SK-N-SH (cell line): ENCODE data around the gene MCM9. TPM values are rescaled to one million over a fixed set of nuclear protein-coding genes. Genes with fewer than 3 reads are reported as not detected.

Source experiments
- CTCF ChIA-PET: fragments of 300-600, 350-600 bp; formaldehyde crosslinking; extraction: SDS; loops from one replicate; lab custom pipeline; 2021; lab: Yijun Ruan, JAX
- POLR2A ChIA-PET: fragments of 350-600 bp; sonication (Branson Sonifier 250); formaldehyde crosslinking; extraction: SDS; loops from one replicate; lab custom pipeline; 2020; ENCODE audit warnings: antibody characterized with exemption, inconsistent platforms; lab: Yijun Ruan, JAX
- DNase-seq: peaks from one replicate; pipeline ENCODE4 v3.0.0; 2012
- H2AFZ ChIP-seq: fragments of 200-600 bp; sonication (generic); 2 replicates; pipeline ENCODE4 v1.8.1; 2016; ENCODE audit warnings: antibody characterized with exemption, mild to moderate bottlenecking, low read depth
- H3F3A ChIP-seq: fragments of 200-600 bp; sonication (generic); replicated peaks from 2 replicates; pipeline ENCODE3; 2016; ENCODE audit warnings: antibody characterized with exemption, mild to moderate bottlenecking; ENCODE audit not compliant: insufficient read depth
- H3K27ac ChIP-seq, 2 experiments: fragments of 200-500 bp in 1 of 2; fragments of 200-600 bp in 1 of 2; sonication (Bioruptor generic) in 1 of 2; sonication (generic), shearing (Covaris generic) in 1 of 2; 2 replicates each; pipeline versions ENCODE4 v1.5.1 to v1.6.1; 2014 to 2016; ENCODE audit warnings: low read depth in 2 of 2, inconsistent platforms in 1 of 2, low read length in 1 of 2, mild to moderate bottlenecking in 1 of 2, mixed read lengths in 1 of 2
- H3K27me3 ChIP-seq: fragments of 200-600 bp; sonication (generic), shearing (Covaris generic); 2 replicates; pipeline ENCODE4 v1.6.1; 2016; ENCODE audit warnings: mixed run types; ENCODE audit not compliant: insufficient read depth
- H3K36me3 ChIP-seq, 2 experiments: fragments of 200-500 bp in 1 of 2; fragments of 200-600 bp in 1 of 2; sonication (Bioruptor generic) in 1 of 2; sonication (generic) in 1 of 2; replicated peaks in 1 of 2; 2 replicates each; pipeline versions ENCODE3 to v1.5.1; 2014 to 2016; ENCODE audit warnings: low read length in 1 of 2, mild to moderate bottlenecking in 1 of 2; ENCODE audit not compliant: insufficient read depth in 2 of 2, control insufficient read depth in 1 of 2
- H3K4me1 ChIP-seq, 2 experiments: fragments of 200-500 bp in 1 of 2; fragments of 200-600 bp in 1 of 2; sonication (Bioruptor generic) in 1 of 2; sonication (generic), shearing (Covaris generic) in 1 of 2; 2 replicates each; pipeline versions ENCODE4 v1.5.1 to v1.6.1; 2014 to 2016; ENCODE audit warnings: low read depth in 1 of 2, low read length in 1 of 2, mixed run types in 1 of 2; ENCODE audit not compliant: insufficient read depth in 2 of 2, control insufficient read depth in 1 of 2
- H3K4me2 ChIP-seq: fragments of 200-600 bp; sonication (generic), shearing (Covaris generic); 2 replicates; pipeline ENCODE4 v1.6.1; 2017; ENCODE audit warnings: mixed run types
- H3K4me3 ChIP-seq, 2 experiments: fragments of 200-500 bp in 1 of 2; fragments of 200-600 bp in 1 of 2; sonication (Bioruptor generic) in 1 of 2; sonication (generic), shearing (Covaris generic) in 1 of 2; 2 replicates each; pipeline versions ENCODE4 v1.5.1 to v1.8.1; 2014 to 2016; ENCODE audit warnings: low read depth in 2 of 2, inconsistent platforms in 1 of 2, low read length in 1 of 2, mild to moderate bottlenecking in 1 of 2, mixed read lengths in 1 of 2, moderate library complexity in 1 of 2
- H3K79me2 ChIP-seq: fragments of 200-600 bp; sonication (generic); 2 replicates; pipeline ENCODE4 v1.8.1; 2017; ENCODE audit warnings: mild to moderate bottlenecking; ENCODE audit not compliant: insufficient read depth
- H3K9ac ChIP-seq: fragments of 200-600 bp; sonication (generic); 2 replicates; pipeline ENCODE4 v1.6.1; 2017; ENCODE audit warnings: mixed run types
- H3K9me2 ChIP-seq: fragments of 200-600 bp; sonication (generic); 2 replicates; pipeline ENCODE4 v1.6.1; 2017; ENCODE audit warnings: mixed run types
- H3K9me3 ChIP-seq: fragments of 200-600 bp; sonication (generic); 2 replicates; pipeline ENCODE4 v1.6.1; 2017; ENCODE audit warnings: mixed run types, mild to moderate bottlenecking, moderate library complexity
- H4K20me1 ChIP-seq: fragments of 200-600 bp; sonication (generic); 2 replicates; pipeline ENCODE4 v1.6.1; 2017; ENCODE audit warnings: mild to moderate bottlenecking, mixed run types; ENCODE audit not compliant: insufficient read depth
- ELF1 ChIP-seq: IDR thresholded peaks from 2 replicates; pipeline ENCODE4 v1.4.0; 2012
- FOXM1 ChIP-seq: IDR thresholded peaks from 2 replicates; pipeline ENCODE4 v1.4.0; 2012; ENCODE audit warnings: low read depth, mild to moderate bottlenecking
- GABPA ChIP-seq: IDR thresholded peaks from 2 replicates; pipeline ENCODE4 v1.4.0; 2012; ENCODE audit warnings: low read depth, mild to moderate bottlenecking
- MXI1 ChIP-seq: IDR thresholded peaks from 2 replicates; pipeline ENCODE4 v1.6.1; 2012; ENCODE audit warnings: mild to moderate bottlenecking, low read depth, low read length, improper control_type of control experiment
- NFIC ChIP-seq: IDR thresholded peaks from 2 replicates; pipeline ENCODE4 v1.4.0; 2012; ENCODE audit warnings: borderline replicate concordance
- NRF1 ChIP-seq: IDR thresholded peaks from 2 replicates; pipeline ENCODE4 v1.6.1; 2012; ENCODE audit warnings: low read depth, mild to moderate bottlenecking, low read length
- RXRA ChIP-seq: IDR thresholded peaks from 2 replicates; pipeline ENCODE4 v1.4.0; 2012; ENCODE audit warnings: low read depth, mild to moderate bottlenecking, borderline replicate concordance
- SIN3A ChIP-seq: IDR thresholded peaks from 2 replicates; pipeline ENCODE4 v1.6.1; 2012; ENCODE audit warnings: low read depth, mild to moderate bottlenecking, low read length, moderate library complexity, borderline replicate concordance
- TCF12 ChIP-seq: IDR thresholded peaks from 2 replicates; pipeline ENCODE4 v1.4.0; 2012
- TEAD4 ChIP-seq: IDR thresholded peaks from 2 replicates; pipeline ENCODE4 v1.4.0; 2012; ENCODE audit warnings: mild to moderate bottlenecking, borderline replicate concordance; ENCODE audit not compliant: insufficient read depth
- WGBS: methylation state at CpG from one replicate; pipeline ENCODE4 v1.1.6; 2017; ENCODE audit warnings: low lambda C conversion rate; 5-methylcytosine and 5-hydroxymethylcytosine counted together
- polyA plus RNA-seq, 3 experiments: library from polyadenylated mRNA; depleted of rRNA; stranded (reverse); fragments of >200 nt; gene quantifications; 2 replicates each; pipeline ENCODE4 v1.2.3, GENCODE V29; 2012
- TF ChIP-seq, protein P1 (sequence below): fragments of 200-600 bp; sonication (generic); IDR thresholded peaks from 2 replicates; pipeline ENCODE4 v1.6.1; 2017; ENCODE audit warnings: antibody characterized with exemption, mild to moderate bottlenecking, moderate library complexity
- TF ChIP-seq, protein P2 (sequence below): IDR thresholded peaks from 2 replicates; pipeline ENCODE4 v1.4.0; 2012; ENCODE audit warnings: low read depth
- TF ChIP-seq, protein P3 (sequence below): fragments of 150-350 bp; IDR thresholded peaks from 2 replicates; pipeline ENCODE4 v1.6.1; 2016; ENCODE audit warnings: mild to moderate bottlenecking, low read depth, low read length

MCM9 gene
- polyA plus RNA-seq, 1 of the 3 experiments (the other 2 are of a cell fraction): 1.7 TPM

DNA sequence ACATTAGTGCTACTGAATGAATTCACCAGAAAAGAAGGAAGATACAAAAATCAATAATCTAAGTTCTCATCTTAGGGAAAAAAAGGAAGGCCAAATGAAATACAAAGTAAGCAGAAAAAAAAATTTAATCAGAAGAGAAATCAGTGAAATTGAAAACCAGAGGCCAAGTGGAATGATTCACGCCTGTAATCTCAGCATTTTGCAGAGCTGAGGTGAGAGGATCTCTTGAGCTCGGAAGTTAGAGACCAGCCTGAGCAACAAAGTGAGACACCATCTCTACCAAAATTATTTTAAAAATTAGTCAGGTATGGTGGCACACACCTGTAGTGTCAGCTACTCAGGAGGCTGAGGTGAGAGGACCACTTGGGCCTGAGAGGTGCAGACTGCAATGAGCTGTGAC, 62.2 kb downstream of the MCM9 start:
- Histone ChIP-seq H3K9me3 (no peaks in the 10 kb centered on the region), H3K27me3 (no peaks in the 10 kb centered on the region), H3K4me3 (no peak overlapping the region), H3K4me2 (no peak overlapping the region), H4K20me1 (no peaks in the 10 kb centered on the region), H3F3A (no peaks in the 10 kb centered on the region), H3K9ac (no peak overlapping the region), H3K9me2 (no peaks in the 10 kb centered on the region; the same call in 1 of the 2 replicates), H2AFZ (no peak overlapping the region), H3K27ac (no peak overlapping the region), H3K4me1 (peaks cover 0 to 4% of the 10 kb centered on the region in 2 experiments; a peak in 1 of 4 replicates), H3K79me2 (peaks cover 27% of the 10 kb centered on the region; the same call in 1 of the 2 replicates), H3K36me3 (no peaks in the 10 kb centered on the region)
- TF ChIP-seq, protein P1, sequence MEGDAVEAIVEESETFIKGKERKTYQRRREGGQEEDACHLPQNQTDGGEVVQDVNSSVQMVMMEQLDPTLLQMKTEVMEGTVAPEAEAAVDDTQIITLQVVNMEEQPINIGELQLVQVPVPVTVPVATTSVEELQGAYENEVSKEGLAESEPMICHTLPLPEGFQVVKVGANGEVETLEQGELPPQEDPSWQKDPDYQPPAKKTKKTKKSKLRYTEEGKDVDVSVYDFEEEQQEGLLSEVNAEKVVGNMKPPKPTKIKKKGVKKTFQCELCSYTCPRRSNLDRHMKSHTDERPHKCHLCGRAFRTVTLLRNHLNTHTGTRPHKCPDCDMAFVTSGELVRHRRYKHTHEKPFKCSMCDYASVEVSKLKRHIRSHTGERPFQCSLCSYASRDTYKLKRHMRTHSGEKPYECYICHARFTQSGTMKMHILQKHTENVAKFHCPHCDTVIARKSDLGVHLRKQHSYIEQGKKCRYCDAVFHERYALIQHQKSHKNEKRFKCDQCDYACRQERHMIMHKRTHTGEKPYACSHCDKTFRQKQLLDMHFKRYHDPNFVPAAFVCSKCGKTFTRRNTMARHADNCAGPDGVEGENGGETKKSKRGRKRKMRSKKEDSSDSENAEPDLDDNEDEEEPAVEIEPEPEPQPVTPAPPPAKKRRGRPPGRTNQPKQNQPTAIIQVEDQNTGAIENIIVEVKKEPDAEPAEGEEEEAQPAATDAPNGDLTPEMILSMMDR: no peak
- TF ChIP-seq NFIC (no peak), RXRA (no peak), ELF1 (no peak), TEAD4 (no peak), NRF1 (no peak), GABPA (no peak)
- TF ChIP-seq, protein P2, sequence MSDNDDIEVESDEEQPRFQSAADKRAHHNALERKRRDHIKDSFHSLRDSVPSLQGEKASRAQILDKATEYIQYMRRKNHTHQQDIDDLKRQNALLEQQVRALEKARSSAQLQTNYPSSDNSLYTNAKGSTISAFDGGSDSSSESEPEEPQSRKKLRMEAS: no peak
- ChIA-PET POLR2A (no interaction called here), CTCF (no interaction called here)
- DNase-seq: no peak
- whole genome bisulfite sequencing: 93% methylated on average over 2 of the region's 2 CpGs

DNA sequence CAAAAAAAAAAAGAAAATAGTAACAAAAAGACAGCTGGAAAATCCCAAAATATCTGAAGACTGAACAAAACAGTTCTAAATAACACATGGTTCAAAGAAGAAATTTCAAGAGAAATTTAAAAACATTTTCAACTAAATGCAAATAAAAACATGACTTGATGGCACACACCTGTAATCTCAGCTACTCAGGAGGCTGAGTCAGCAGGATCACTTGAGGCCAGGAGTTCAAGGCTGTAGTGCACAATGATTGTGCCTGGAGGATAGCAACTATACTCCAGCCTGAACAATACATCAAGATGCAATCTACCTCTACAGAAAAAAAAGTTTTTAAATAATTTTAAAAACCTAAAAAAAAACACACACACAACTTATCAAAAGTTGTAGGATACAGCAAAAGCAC, 62.6 kb downstream of the MCM9 start:
- H4K20me1 ChIP-seq: no peaks in the 10 kb centered on the region
- no peaks in the 10 kb centered on the region for H3K27me3 ChIP-seq
- no peak overlapping the region for H3K9ac ChIP-seq
- H3K4me2 ChIP-seq: no peak overlapping the region
- H3F3A ChIP-seq: no peaks in the 10 kb centered on the region
- H2AFZ ChIP-seq: no peak overlapping the region
- ChIA-PET CTCF (no interaction called here), POLR2A (no interaction called here)
- H3K36me3 ChIP-seq: no peaks in the 10 kb centered on the region
- no peak overlapping the region for H3K27ac ChIP-seq
- peaks cover 0 to 4% of the 10 kb centered on the region in 2 experiments; a peak in 1 of 4 replicates for H3K4me1 ChIP-seq
- no peak overlapping the region for H3K4me3 ChIP-seq
- no peak for DNase-seq
- TF ChIP-seq TCF12: no peak
- TF ChIP-seq, protein P3, sequence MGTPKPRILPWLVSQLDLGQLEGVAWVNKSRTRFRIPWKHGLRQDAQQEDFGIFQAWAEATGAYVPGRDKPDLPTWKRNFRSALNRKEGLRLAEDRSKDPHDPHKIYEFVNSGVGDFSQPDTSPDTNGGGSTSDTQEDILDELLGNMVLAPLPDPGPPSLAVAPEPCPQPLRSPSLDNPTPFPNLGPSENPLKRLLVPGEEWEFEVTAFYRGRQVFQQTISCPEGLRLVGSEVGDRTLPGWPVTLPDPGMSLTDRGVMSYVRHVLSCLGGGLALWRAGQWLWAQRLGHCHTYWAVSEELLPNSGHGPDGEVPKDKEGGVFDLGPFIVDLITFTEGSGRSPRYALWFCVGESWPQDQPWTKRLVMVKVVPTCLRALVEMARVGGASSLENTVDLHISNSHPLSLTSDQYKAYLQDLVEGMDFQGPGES: no peak
- TF ChIP-seq SIN3A: no peak
- no peak for TF ChIP-seq FOXM1
- TF ChIP-seq MXI1: no peak
- TF ChIP-seq, protein P2: no peak
- H3K9me2 ChIP-seq: no peaks in the 10 kb centered on the region; the same call in 1 of the 2 replicates
- no peaks in the 10 kb centered on the region for H3K9me3 ChIP-seq
- H3K79me2 ChIP-seq: peaks cover 27% of the 10 kb centered on the region; the same call in 1 of the 2 replicates
